Activated gamma-delta T cell treated with Interleukin-2 at 50 U/mL for 16 hours (primary cell): Measurements from ENCODE around the gene RFT1.
A peak's percentile ranks its signal among the peaks of the same experiment; 100 is the strongest.

Source experiments
- DNase-seq: peaks from one replicate; pipeline ENCODE4 v3.0.0-alpha.2; 2020

The RFT1 gene

GRCh38 chr3:53149699-53150098 lies 19.5 kb upstream of the RFT1 start:
- no peak for DNase-seq

DNA sequence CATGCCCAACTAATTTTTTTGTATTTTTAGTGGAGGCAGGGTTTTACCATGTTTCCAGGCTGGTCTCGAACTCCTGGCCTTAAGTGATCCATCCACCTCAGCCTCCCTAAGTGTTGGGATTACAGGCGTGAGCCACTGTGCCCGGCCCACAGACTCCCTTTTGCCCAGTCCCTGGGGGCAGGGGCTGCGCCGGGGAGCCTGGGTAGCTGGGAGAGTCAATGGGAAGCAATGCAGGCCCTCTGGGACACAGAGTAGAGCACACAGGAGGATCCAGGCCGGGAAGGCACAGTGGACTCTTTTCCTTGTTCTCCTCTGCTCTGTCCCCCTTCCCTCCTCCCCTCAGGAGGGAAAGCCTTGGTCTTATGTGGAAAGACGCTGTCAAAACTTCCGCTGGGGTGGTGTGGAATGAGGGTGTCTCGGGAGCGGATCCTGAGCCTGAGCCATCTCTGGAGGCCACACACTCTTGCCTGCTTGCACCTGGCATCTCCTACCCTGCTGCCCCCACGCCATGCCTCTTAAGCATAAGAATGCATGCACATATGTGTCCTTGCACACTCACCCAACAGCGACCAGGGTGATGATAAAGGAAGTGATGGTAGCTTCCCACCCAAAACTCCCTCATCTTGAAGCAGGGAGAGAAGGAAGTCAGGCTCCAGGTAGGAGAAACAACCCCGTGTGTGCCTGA lies 18.9 kb upstream of the RFT1 start:
- DNase-seq = no peak

- no peak for DNase-seq
Observed at GRCh38 chr3:53147903-53148400, 17.7 kb upstream of the RFT1 start.

DNA sequence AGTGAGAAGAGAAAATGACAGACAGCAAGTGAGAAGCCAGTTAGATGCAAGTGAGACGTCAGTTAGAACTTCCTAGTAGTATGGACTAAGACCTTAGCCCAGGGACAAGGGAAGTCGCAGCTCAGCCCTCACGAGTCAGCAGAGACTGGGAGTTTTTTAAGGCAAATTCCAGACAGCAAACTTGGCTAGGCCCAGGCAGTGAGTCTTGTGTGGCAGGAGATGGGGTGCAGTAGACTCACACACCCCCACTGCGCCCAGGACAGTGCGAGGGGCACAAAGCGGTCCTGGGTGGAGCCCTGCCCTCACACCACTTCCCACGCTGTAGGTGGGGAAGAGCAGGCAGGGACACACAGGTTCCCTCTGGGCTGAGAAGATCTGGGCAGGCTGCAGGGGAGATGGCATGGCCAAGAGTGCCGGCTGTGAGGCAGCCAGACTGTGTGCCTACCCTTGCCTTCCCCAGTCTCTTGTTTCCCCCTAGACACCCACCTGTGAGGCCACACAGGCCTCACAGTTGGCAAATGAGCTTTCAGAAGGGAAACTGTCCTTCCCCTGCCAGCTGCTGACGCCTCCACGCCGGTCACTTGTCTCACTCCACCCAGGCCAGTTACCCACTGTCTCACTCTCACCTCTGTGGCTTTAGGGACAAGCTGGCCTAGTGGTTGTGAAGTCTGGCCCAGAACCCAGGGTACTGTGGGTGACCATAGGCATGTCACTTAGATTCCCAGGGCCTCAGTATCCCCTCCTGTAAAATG lies 17.1 kb upstream of the RFT1 start:
- DNase-seq = no peak

DNA sequence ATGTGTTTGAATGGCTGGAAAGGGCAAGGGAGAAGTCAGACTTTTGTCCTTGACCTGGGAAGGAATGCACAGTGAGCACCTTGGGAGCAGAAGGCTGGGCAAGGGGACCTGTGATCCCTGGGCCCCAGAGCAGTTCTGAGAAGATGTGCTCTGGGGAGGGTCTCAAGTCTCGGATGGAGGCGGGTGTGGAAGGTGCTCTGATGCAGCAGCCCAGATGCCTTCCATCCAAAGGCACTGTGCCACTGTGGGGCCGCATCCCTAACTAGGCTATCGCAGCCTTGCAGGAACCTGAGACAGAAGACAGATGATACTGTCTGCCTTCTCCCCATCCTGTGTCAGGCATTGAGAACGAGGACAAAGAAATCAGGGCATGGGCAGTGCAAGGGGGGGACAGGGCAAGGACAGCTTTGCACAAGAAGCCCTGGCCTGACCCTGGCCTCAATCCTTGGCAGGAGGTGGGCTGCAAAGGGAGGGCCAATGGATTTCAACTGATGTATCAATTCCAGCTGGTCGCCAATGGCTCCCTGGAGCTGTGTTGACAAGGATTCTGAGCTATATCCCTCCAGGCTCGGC lies 16.2 kb upstream of the RFT1 start:
- no peak for DNase-seq

DNA sequence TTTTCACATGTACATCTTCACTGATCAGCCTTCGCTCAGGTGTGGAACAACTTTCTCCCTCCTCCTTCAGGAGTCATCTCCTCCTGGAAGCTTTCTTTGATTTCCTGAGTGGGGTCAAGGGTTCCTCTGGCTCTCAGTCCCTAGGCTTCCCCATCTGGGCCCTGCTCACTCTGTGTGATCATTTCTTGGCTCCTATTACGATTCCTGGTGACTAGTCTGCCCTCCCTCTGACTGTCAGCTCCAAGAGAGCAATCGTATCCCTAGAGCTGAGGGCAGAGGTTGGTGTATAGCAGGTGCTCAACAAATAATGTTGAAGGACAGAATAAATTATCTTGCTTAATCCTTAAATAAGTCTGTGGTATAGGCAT lies 15.5 kb upstream of the RFT1 start:
- DNase-seq = no peak

DNA sequence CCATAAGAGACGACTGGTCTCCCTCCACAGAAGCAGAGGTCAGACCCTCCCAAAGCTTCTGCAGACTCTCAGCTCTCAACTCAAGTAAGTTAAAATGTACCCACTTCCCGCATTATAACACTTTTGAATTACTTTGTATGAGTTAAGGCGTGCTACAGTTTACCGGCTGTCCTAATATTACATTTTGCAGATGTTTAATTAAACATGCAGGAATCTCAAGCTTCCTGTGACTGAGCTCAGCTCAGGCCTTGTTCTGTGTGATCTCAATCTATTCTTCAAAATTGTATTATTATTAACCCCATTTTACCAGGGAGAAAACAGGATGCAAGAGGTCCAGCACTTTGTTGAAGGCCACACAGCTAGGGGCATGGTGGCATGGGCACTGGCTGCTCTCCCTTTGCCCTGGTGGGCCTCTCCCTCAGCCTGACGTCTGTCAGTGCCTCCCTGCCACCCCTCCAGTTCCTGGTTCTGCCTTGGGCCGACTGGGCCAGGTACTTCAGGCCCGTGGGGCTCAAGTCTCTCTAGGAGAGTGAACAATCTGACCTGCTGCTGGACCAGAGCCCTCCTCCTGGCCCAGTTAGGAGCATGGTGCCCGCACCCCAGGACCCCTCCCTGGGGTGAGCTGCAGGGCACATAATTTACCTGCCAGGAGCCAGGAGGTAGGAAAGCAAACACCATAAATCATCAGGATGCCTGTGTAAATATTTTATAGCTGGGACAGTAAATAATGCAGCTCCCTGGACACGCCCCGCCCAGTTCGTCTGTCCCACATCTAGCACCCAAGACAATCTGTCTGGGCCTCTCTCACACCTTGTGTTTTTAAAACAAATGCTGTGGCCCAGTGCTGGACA lies 14.9 kb upstream of the RFT1 start:
- no peak for DNase-seq

- no peak for DNase-seq
Observed at GRCh38 chr3:53144446-53144845, 14.2 kb upstream of the RFT1 start.

GRCh38 chr3:53142986-53143385 lies 12.8 kb upstream of the RFT1 start:
- DNase-seq = no peak

DNA sequence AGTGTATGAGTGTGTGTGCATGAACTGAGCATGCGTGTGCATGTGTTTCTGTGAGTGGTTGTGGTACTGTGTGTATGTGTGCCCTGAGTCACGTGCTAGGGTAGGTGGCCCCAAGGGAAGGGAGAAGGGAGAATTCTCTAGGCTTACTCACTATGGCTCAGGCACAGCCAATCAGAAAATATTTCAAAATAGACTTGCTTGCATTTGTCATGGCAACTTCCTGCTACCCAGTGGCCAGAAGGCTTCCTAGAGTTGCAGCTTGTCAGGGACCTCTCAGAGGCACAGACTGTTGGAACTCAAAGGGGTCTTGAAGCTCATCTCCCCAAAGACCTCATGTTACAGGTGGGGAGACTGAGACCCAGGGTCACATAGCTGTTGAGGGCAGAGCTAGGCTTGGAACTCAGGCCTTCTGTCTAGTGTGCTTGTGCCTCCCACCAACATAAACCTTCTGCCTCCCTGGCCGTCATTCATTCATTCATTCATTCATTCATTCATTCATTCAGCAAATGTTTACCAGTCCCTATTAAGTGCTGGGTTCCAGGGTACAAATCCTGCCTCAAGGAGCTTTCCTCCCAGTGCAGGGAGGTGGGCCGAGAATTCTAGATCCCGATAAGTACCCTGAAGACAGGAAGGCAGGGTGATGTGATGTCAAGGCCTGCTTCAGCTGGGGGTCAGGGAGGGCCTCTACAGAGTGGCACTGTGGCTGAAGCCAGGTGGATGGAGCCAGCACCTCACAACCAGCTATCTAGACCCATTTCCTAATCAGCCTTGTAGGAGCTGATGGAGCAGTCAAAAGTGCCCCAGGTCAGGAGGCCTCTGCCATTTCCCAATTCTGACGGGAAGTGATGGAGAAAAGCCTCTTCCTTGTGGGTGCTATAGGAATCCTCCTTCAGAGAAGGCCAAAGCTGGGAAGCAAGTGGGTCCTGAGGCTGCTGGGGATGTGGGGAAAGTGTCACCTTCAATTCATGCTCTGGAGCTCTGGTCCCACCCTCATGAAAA lies 10.9 kb upstream of the RFT1 start:
- DNase-seq = no peak

DNA sequence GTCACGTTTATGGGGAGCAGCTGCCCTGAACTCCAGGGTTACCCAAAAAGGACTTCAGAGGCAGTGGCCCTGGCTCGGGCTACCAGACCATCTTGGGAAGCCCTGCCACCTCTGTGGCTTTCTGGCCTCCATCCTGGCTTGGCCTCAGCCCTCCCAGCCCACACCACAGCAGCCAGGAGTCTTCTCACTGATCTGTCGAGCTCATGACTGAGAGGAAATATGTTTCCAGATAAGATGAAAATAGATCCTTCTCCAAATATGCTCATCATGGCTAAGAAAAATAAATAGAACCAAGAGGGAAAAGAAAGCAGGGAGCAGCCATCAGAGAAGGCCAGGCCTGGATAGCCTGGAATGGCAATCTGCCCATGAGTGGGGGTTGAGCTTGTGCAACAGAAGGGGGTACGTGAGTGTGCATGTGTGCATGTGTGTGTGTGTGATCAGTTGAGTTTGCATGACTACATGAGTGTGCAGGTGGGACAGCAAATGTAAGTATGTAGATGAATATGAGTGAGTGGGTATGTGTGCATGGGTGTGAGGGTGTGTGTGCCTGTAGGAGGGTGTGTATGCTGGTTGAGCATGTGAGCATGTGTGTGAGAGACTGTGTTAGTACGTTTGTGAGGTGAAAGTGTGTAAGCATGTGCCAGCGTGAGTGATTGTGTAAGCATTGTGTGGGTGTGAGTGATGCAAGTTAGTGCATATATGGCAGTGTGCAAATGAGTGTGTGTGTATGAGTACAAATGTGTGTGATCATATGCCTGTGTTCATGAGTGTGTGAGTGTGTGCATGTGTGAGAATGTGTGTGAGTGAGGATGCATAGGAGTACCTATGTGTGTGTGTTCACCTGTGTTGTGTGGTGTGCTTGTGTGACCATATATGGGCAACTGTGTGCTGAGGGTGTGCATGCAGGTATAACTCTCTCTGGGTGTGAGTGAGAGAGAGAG lies 9.9 kb upstream of the RFT1 start:
- no peak for DNase-seq

DNA sequence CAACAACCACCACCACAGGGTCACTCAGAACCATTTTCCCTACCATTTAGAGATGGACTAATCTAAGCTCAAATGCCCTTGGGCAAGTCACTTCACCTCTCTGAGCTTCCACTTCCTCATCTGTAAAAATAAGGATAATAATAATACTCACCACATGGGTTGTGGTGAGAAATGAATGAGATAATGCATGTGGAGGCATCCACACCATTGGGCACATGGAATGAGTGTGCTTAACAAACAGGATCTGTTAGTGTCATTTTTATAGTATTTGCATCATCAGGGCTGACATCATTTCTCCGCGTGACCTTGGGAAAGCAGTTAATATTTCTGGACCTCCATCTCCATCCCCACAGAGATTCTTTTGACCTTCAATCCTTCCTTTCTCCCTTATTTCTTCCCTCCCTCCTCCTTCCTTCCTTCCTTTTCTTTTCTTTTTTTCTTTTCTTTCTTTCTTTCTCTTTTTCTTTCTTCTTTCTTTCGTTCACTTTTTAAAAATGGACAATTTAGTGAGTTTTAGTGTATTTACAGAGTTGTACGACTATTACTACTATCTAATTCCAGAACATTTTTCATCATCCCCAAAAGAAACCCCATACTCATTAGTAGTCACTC lies 7.7 kb upstream of the RFT1 start:
- DNase-seq = no peak

GRCh38 chr3:53137221-53137620 lies 7.0 kb upstream of the RFT1 start:
- DNase-seq = no peak

GRCh38 chr3:53134631-53135232 lies 4.5 kb upstream of the RFT1 start:
- peak; percentile 49 for DNase-seq

DNA sequence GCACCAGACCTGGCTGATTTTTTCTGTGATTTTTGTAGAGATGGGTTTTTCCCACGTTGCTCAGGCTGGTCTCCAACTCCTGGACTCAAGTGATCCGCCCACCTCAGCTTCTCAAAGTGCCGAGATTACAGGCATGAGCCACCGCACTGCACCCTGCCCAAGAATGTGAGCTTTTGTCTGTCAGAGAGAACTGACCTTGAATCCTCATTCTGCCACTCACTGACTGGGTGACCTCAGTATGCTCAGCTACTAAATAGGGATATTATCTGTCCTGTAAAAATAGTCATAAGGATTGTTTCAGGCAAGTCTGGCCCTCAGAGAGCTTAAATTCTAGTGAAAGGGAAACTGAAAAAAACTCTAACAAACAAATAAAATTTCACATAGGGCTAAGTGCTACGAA lies 2.1 kb upstream of the RFT1 start:
- DNase-seq = no peak

GRCh38 chr3:53131096-53131495 lies 861 bp upstream of the RFT1 start:
- DNase-seq = no peak

- no peak for DNase-seq
Observed at GRCh38 chr3:53129344-53129743, 891 bp downstream of the RFT1 start.

GRCh38 chr3:53126601-53127000 lies 3.6 kb downstream of the RFT1 start:
- no peak for DNase-seq

DNA sequence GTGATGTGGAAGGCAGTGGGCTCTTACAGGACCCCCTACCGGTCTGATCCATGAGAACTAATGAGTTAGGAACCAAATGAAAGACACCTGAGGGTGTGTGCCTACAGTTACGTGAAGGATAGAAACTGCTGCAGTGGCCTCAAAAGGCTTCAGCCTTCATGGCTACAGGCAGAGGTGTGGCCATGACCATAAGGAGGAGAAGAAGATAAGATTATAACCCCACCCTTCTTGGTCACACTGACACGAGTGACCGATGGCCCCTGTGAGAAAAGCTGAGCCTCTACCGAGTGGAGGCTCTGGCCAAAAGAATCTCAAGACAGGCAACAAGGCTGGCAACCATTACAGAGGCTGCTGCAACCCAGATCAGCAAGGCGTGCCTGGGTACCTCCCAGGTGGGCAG lies 6.3 kb downstream of the RFT1 start:
- no peak for DNase-seq

DNA sequence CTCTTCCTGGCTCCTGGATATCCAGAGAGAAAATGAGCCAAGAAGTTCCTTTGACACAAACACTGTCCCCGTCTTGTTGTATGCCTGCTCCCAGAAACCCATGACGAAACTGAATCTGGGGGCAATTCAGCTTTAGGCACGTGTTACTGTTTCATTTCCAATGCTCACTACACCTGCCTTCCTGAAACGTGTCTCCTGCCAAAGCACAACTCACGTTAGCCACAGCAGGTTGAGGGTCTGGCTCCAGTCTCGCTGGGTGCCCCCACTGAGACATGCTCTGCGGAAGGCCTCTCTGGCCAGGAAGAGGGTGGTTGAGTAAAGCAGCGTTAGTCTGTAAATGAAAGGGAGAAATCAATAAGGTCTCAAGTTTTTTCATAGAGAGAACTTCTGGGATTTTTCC lies 6.7 kb downstream of the RFT1 start:
- DNase-seq = no peak
